Measurements from ENCODE around the gene TNN.

- TF ChIP-seq, protein P1, sequence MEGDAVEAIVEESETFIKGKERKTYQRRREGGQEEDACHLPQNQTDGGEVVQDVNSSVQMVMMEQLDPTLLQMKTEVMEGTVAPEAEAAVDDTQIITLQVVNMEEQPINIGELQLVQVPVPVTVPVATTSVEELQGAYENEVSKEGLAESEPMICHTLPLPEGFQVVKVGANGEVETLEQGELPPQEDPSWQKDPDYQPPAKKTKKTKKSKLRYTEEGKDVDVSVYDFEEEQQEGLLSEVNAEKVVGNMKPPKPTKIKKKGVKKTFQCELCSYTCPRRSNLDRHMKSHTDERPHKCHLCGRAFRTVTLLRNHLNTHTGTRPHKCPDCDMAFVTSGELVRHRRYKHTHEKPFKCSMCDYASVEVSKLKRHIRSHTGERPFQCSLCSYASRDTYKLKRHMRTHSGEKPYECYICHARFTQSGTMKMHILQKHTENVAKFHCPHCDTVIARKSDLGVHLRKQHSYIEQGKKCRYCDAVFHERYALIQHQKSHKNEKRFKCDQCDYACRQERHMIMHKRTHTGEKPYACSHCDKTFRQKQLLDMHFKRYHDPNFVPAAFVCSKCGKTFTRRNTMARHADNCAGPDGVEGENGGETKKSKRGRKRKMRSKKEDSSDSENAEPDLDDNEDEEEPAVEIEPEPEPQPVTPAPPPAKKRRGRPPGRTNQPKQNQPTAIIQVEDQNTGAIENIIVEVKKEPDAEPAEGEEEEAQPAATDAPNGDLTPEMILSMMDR (IDR thresholded peaks at IDR 0.05) = no peak
- no peak for TF ChIP-seq EP300 (IDR thresholded peaks at IDR 0.05)
- TF ChIP-seq POLR2A (IDR thresholded peaks at IDR 0.05) = no peak
Measured at GRCh38 chr1:175191659-175192058, 124.0 kb downstream of the TNN start.

Data from ovary (tissue), 3 donors.